ENCODE measurements around the gene ERICH3.

Gene ERICH3

DNA sequence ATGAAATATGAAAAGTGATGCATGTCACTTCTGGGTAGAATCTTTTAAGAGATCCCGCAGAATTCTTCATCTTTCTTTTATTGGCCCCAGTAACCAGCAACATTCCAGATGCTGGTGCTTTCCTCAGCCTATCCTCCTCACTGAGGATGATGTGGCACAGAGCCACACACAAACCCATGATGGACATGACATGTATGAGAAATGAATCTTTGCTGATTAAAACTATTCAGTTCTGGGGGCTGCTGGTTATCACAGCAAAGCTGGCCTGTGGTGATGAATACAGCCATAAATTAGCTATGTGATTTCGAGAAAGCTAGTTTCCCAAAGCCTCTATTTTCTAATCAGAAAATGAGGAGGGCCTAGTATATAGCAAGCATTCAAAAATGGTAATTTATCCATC lies 8.3 kb upstream of the ERICH3 start:
- H3K4me3 ChIP-seq (replicated peaks; ENCODE audit: insufficient read depth, low read length), result no peak overlapping the region

DNA sequence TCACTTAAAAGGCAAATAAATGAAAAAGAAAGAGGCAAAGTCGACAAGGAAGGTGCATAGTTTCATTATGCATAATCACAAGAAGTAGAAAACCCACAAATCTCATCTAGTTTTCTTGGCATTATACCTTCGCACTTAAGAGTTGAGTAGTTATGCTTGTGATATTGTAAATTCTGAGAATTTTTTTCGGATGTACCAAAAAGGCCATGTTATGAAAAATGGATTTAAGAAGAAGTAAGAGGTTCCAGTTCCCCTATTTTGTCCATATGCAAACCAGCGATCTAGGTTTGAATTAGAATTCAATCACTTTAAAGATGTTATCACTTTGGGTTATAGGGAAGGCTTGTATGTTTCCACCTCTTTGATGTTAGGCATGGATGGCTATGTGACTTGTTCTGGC lies 7.9 kb upstream of the ERICH3 start:
- no peaks in the 10 kb centered on the region for H3K27me3 ChIP-seq (ENCODE audit: insufficient read depth, poor library complexity, severe bottlenecking)
- no peak for DNase-seq (ENCODE audit: low read depth in 1 of 2, low spot score in 1 of 2)
- no peak overlapping the region for H3K4me3 ChIP-seq (replicated peaks; ENCODE audit: insufficient read depth, low read length)
- no peak overlapping the region for H3K27ac ChIP-seq (replicated peaks)
- TF ChIP-seq SPI1 (IDR thresholded peaks at IDR 0.05; ENCODE audit: borderline replicate concordance, low read depth) (no peak), GABPA (IDR thresholded peaks at IDR 0.05; ENCODE audit: low read depth) (no peak), POLR2AphosphoS5 (IDR thresholded peaks at IDR 0.05; ENCODE audit: low read depth) (no peak)
- TF ChIP-seq, protein P1, sequence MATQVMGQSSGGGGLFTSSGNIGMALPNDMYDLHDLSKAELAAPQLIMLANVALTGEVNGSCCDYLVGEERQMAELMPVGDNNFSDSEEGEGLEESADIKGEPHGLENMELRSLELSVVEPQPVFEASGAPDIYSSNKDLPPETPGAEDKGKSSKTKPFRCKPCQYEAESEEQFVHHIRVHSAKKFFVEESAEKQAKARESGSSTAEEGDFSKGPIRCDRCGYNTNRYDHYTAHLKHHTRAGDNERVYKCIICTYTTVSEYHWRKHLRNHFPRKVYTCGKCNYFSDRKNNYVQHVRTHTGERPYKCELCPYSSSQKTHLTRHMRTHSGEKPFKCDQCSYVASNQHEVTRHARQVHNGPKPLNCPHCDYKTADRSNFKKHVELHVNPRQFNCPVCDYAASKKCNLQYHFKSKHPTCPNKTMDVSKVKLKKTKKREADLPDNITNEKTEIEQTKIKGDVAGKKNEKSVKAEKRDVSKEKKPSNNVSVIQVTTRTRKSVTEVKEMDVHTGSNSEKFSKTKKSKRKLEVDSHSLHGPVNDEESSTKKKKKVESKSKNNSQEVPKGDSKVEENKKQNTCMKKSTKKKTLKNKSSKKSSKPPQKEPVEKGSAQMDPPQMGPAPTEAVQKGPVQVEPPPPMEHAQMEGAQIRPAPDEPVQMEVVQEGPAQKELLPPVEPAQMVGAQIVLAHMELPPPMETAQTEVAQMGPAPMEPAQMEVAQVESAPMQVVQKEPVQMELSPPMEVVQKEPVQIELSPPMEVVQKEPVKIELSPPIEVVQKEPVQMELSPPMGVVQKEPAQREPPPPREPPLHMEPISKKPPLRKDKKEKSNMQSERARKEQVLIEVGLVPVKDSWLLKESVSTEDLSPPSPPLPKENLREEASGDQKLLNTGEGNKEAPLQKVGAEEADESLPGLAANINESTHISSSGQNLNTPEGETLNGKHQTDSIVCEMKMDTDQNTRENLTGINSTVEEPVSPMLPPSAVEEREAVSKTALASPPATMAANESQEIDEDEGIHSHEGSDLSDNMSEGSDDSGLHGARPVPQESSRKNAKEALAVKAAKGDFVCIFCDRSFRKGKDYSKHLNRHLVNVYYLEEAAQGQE (IDR thresholded peaks at IDR 0.05; ENCODE audit: insufficient replicate concordance, low read depth), result no peak
- TF ChIP-seq, protein P2, sequence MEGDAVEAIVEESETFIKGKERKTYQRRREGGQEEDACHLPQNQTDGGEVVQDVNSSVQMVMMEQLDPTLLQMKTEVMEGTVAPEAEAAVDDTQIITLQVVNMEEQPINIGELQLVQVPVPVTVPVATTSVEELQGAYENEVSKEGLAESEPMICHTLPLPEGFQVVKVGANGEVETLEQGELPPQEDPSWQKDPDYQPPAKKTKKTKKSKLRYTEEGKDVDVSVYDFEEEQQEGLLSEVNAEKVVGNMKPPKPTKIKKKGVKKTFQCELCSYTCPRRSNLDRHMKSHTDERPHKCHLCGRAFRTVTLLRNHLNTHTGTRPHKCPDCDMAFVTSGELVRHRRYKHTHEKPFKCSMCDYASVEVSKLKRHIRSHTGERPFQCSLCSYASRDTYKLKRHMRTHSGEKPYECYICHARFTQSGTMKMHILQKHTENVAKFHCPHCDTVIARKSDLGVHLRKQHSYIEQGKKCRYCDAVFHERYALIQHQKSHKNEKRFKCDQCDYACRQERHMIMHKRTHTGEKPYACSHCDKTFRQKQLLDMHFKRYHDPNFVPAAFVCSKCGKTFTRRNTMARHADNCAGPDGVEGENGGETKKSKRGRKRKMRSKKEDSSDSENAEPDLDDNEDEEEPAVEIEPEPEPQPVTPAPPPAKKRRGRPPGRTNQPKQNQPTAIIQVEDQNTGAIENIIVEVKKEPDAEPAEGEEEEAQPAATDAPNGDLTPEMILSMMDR (IDR thresholded peaks at IDR 0.05; ENCODE audit: insufficient read depth, low read length), result no peak

More for the DNA sequence above, 8.3 kb upstream of the ERICH3 start:
- TF ChIP-seq SPI1 (IDR thresholded peaks at IDR 0.05; ENCODE audit: borderline replicate concordance, low read depth) (no peak), POLR2AphosphoS5 (IDR thresholded peaks at IDR 0.05; ENCODE audit: low read depth) (no peak), GABPA (IDR thresholded peaks at IDR 0.05; ENCODE audit: low read depth) (no peak)
- TF ChIP-seq, protein P2 (IDR thresholded peaks at IDR 0.05; ENCODE audit: insufficient read depth, low read length), result no peak
- TF ChIP-seq, protein P1 (IDR thresholded peaks at IDR 0.05; ENCODE audit: insufficient replicate concordance, low read depth), result no peak
- no peak for DNase-seq (ENCODE audit: low read depth in 1 of 2, low spot score in 1 of 2)
- Histone ChIP-seq H3K27me3 (ENCODE audit: insufficient read depth, poor library complexity, severe bottlenecking) (no peaks in the 10 kb centered on the region), H3K27ac (replicated peaks) (no peak overlapping the region)

DNA sequence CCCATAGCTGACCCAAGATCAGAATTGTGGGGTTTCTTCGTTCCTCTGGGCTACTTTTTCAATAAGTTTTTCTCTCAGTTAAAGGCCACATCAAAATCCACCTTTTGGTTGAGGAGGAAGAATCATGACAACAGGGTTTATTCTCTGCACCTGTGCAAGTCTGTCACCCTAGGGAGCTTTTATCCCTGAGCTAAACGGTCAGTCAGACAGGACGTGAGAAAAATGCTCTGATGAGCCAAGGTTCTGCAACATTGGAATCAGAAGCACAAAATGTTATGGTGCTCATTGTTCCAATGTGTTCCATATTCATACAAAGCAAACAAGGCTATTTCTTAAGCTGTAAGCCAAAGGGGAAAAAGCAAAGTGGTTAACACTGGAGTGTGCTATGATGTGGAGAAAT lies 7.4 kb upstream of the ERICH3 start:
- Histone ChIP-seq H3K4me3 (replicated peaks; ENCODE audit: insufficient read depth, low read length) (no peak overlapping the region), H3K27me3 (ENCODE audit: insufficient read depth, poor library complexity, severe bottlenecking) (no peaks in the 10 kb centered on the region), H3K27ac (replicated peaks) (no peak overlapping the region)
- no peak for TF ChIP-seq SPI1 (IDR thresholded peaks at IDR 0.05; ENCODE audit: borderline replicate concordance, low read depth)
- TF ChIP-seq, protein P2 (IDR thresholded peaks at IDR 0.05; ENCODE audit: insufficient read depth, low read length), result no peak
- TF ChIP-seq, protein P1 (IDR thresholded peaks at IDR 0.05; ENCODE audit: insufficient replicate concordance, low read depth), result no peak
- TF ChIP-seq POLR2AphosphoS5 (IDR thresholded peaks at IDR 0.05; ENCODE audit: low read depth), result no peak
- no peak for TF ChIP-seq GABPA (IDR thresholded peaks at IDR 0.05; ENCODE audit: low read depth)
- DNase-seq (ENCODE audit: low read depth in 1 of 2, low spot score in 1 of 2), result no peak
